Type B pancreatic cell (in vitro differentiated cells): ENCODE data around the gene BCAP31. TPM values are rescaled to one million over a fixed set of nuclear protein-coding genes. Genes with fewer than 3 reads are reported as not detected.
"Not testable (repeated sequence)": the region's sequence is repeated elsewhere in the genome, so short reads cannot be mapped to it uniquely, and the experiment has no call there.

ENCODE experiments used
- DNase-seq: peaks from one replicate; pipeline ENCODE4 v3.0.0; 2021; ENCODE audit warnings: mixed read lengths; ENCODE audit not compliant: unreplicated experiment; ENCODE audit errors: extremely low spot score
- H3K27ac Mint-ChIP-seq: 2 replicates; pipeline ENCODE4 v1.8.0; 2021; ENCODE audit warnings: mild to moderate bottlenecking, mixed read lengths
- H3K27me3 Mint-ChIP-seq: 2 replicates; pipeline ENCODE4 v1.8.0; 2021; ENCODE audit warnings: mixed read lengths
- H3K36me3 Mint-ChIP-seq: 2 replicates; pipeline ENCODE4 v1.8.0; 2021; ENCODE audit warnings: mixed read lengths
- H3K4me1 Mint-ChIP-seq: one replicate; pipeline ENCODE4 v1.8.0; 2021; ENCODE audit warnings: mixed read lengths; ENCODE audit not compliant: unreplicated experiment
- H3K4me3 Mint-ChIP-seq: 2 replicates; pipeline ENCODE4 v1.8.0; 2021; ENCODE audit warnings: mild to moderate bottlenecking, mixed read lengths
- H3K9me3 Mint-ChIP-seq: 2 replicates; pipeline ENCODE4 v1.8.0; 2021; ENCODE audit warnings: mixed read lengths
- CTCF ChIP-seq: fragments of 200-600 bp; sonication (generic); conservative IDR thresholded peaks from 2 replicates; pipeline ENCODE4 v1.5.0; 2021; ENCODE audit warnings: antibody characterized with exemption, mild to moderate bottlenecking
- total RNA-seq: library from RNA; stranded (reverse); gene quantifications from 2 replicates; pipeline ENCODE4 v1.2.1, GENCODE V29; 2021; ENCODE audit warnings: low replicate concordance

Gene BCAP31
- total RNA-seq, 1 donor from 2014 or later = 160 TPM

GRCh38 chrX:153693216-153694086 is 30.7 kb downstream of the BCAP31 start:
- H3K9me3 Mint-ChIP-seq = no peaks in the 10 kb centered on the region
- no peaks in the 10 kb centered on the region for H3K4me1 Mint-ChIP-seq
- TF ChIP-seq CTCF = no peak
- no peaks in the 10 kb centered on the region for H3K27me3 Mint-ChIP-seq
- no peak for DNase-seq
- peak overlapping the region; percentile 41 for H3K27ac Mint-ChIP-seq
- H3K4me3 Mint-ChIP-seq = no peak overlapping the region
- peaks cover 3% of the 10 kb centered on the region for H3K36me3 Mint-ChIP-seq

GRCh38 chrX:153692611-153693156 is 31.5 kb downstream of the BCAP31 start:
- Mint-ChIP-seq H3K27ac (no peak overlapping the region), H3K9me3 (no peaks in the 10 kb centered on the region), H3K27me3 (no peaks in the 10 kb centered on the region), H3K4me1 (no peaks in the 10 kb centered on the region), H3K4me3 (no peak overlapping the region), H3K36me3 (peaks cover under 1% of the 10 kb centered on the region)
- no peak for TF ChIP-seq CTCF
- DNase-seq = no peak

GRCh38 chrX:153692003-153692402 is 32.2 kb downstream of the BCAP31 start:
- Mint-ChIP-seq H3K4me3 (no peak overlapping the region), H3K27me3 (no peaks in the 10 kb centered on the region), H3K9me3 (no peaks in the 10 kb centered on the region), H3K27ac (no peak overlapping the region), H3K36me3 (no peaks in the 10 kb centered on the region), H3K4me1 (no peaks in the 10 kb centered on the region)
- no peak for TF ChIP-seq CTCF
- DNase-seq = no peak

GRCh38 chrX:153691032-153691827 is 33.0 kb downstream of the BCAP31 start:
- H3K9me3 Mint-ChIP-seq, H3K4me3 Mint-ChIP-seq, H3K36me3 Mint-ChIP-seq, H3K4me1 Mint-ChIP-seq, H3K27me3 Mint-ChIP-seq, H3K27ac Mint-ChIP-seq, DNase-seq: not testable (repeated sequence)

- H3K9me3 Mint-ChIP-seq = no peaks in the 10 kb centered on the region
- DNase-seq = no peak
- H3K27me3 Mint-ChIP-seq = peaks cover 3% of the 10 kb centered on the region
- no peak overlapping the region for H3K27ac Mint-ChIP-seq
- no peaks in the 10 kb centered on the region for H3K36me3 Mint-ChIP-seq
- H3K4me1 Mint-ChIP-seq = no peaks in the 10 kb centered on the region
- no peak for TF ChIP-seq CTCF
- peak overlapping the region; percentile 52 for H3K4me3 Mint-ChIP-seq
Observed at GRCh38 chrX:153690466-153690865, 33.7 kb downstream of the BCAP31 start.
